WTC11 (cell line): ENCODE results near the gene GTF2H4. TPM values are rescaled to one million over a fixed set of nuclear protein-coding genes. Genes with fewer than 3 reads are reported as not detected.

ENCODE experiments used
- ATAC-seq: fragments of 200-7000 bp; cut with Tn5 transposase; 2 replicates; pipeline ENCODE4 v1.10.0; 2021; ENCODE audit warnings: mild to moderate bottlenecking, moderate library complexity
- CTCF ChIA-PET: fragments of 300-600 bp; sonication (Branson Sonifier 250); formaldehyde crosslinking; loops from one replicate; lab custom pipeline; 2021; ENCODE audit warnings: antibody characterized with exemption; lab: Charles Lee
- POLR2A ChIA-PET: fragments of 350-600 bp; sonication (Branson Sonifier 250); formaldehyde crosslinking; loops from one replicate; lab custom pipeline; 2021; ENCODE audit warnings: antibody characterized with exemption; lab: Charles Lee
- DNase-seq: peaks from one replicate; pipeline ENCODE4 v3.0.0; 2021; ENCODE audit warnings: low spot score
- H3K27ac Mint-ChIP-seq: 2 replicates; pipeline ENCODE4 v1.8.0; 2021; ENCODE audit warnings: mixed read lengths
- H3K27me3 Mint-ChIP-seq: 2 replicates; pipeline ENCODE4 v1.8.0; 2021; ENCODE audit warnings: low read depth, mild to moderate bottlenecking, moderate library complexity, mixed read lengths
- H3K36me3 Mint-ChIP-seq: 2 replicates; pipeline ENCODE4 v1.8.0; 2021; ENCODE audit warnings: mixed read lengths
- H3K4me1 Mint-ChIP-seq: 2 replicates; pipeline ENCODE4 v1.8.0; 2022; ENCODE audit warnings: mixed read lengths
- H3K4me3 Mint-ChIP-seq: 2 replicates; pipeline ENCODE4 v1.8.0; 2021; ENCODE audit warnings: mild to moderate bottlenecking, moderate library complexity, mixed read lengths
- H3K9me3 Mint-ChIP-seq: 2 replicates; pipeline ENCODE4 v1.8.0; 2021; ENCODE audit warnings: mixed read lengths
- ELF4 ChIP-seq: sonication (generic); formaldehyde crosslinking; IDR thresholded peaks from 2 replicates; pipeline ENCODE4 v1.8.1; 2022; ENCODE audit warnings: low read depth, mild to moderate bottlenecking, moderate library complexity, missing genetic modification reagents
- ETV6 ChIP-seq: sonication (generic); formaldehyde crosslinking; IDR thresholded peaks from 2 replicates; pipeline ENCODE4 v1.8.1; 2022; ENCODE audit warnings: mild to moderate bottlenecking, missing genetic modification reagents
- FOXJ3 ChIP-seq: sonication (generic); formaldehyde crosslinking; IDR thresholded peaks from 2 replicates; pipeline ENCODE4 v1.9.0; 2021; ENCODE audit warnings: missing genetic modification reagents, mild to moderate bottlenecking, borderline replicate concordance
- FOXP1 ChIP-seq: sonication (generic); formaldehyde crosslinking; IDR thresholded peaks from 2 replicates; pipeline ENCODE4 v1.8.0; 2022; ENCODE audit warnings: missing genetic modification reagents, mild to moderate bottlenecking, moderate library complexity, borderline replicate concordance
- GABPB1 ChIP-seq: sonication (generic); formaldehyde crosslinking; IDR thresholded peaks from 2 replicates; pipeline ENCODE4 v1.8.1; 2023; ENCODE audit warnings: mild to moderate bottlenecking, missing genetic modification reagents
- IRF2 ChIP-seq: sonication (generic); formaldehyde crosslinking; IDR thresholded peaks from 2 replicates; pipeline ENCODE4 v1.8.0; 2022; ENCODE audit warnings: low read depth, missing genetic modification reagents, borderline replicate concordance
- NFE2L1 ChIP-seq: sonication (generic); formaldehyde crosslinking; IDR thresholded peaks from 2 replicates; pipeline ENCODE4 v1.8.1; 2023; ENCODE audit warnings: missing genetic modification reagents
- NFYB ChIP-seq: sonication (generic); formaldehyde crosslinking; conservative IDR thresholded peaks from 2 replicates; pipeline ENCODE4 v1.8.0; 2022; ENCODE audit warnings: low read depth, missing genetic modification reagents
- NR3C1 ChIP-seq: sonication (generic); formaldehyde crosslinking; conservative IDR thresholded peaks from 2 replicates; pipeline ENCODE4 v1.8.1; 2023; ENCODE audit warnings: low read depth, mild to moderate bottlenecking, missing genetic modification reagents
- PRRX2 ChIP-seq: fragments of 250-450 bp; sonication (Bioruptor Pico); IDR thresholded peaks from 2 replicates; pipeline ENCODE4 v1.8.0; 2021; ENCODE audit warnings: mild to moderate bottlenecking
- RELA ChIP-seq: sonication (generic); formaldehyde crosslinking; IDR thresholded peaks from 2 replicates; pipeline ENCODE4 v1.8.1; 2022; ENCODE audit warnings: missing genetic modification reagents, mild to moderate bottlenecking, borderline replicate concordance
- SMAD4 ChIP-seq: sonication (generic); formaldehyde crosslinking; IDR thresholded peaks from 2 replicates; pipeline ENCODE4 v1.8.0; 2022; ENCODE audit warnings: mild to moderate bottlenecking, missing genetic modification reagents
- SOX15 ChIP-seq: fragments of 250-450 bp; sonication (Bioruptor Pico); IDR thresholded peaks from 2 replicates; pipeline ENCODE4 v1.9.0; 2021; ENCODE audit warnings: mild to moderate bottlenecking
- ZBTB21 ChIP-seq: sonication (generic); formaldehyde crosslinking; IDR thresholded peaks from 2 replicates; pipeline ENCODE4 v1.8.1; 2023; ENCODE audit warnings: mild to moderate bottlenecking, missing genetic modification reagents, borderline replicate concordance
- ZNF232 ChIP-seq: sonication (generic); formaldehyde crosslinking; IDR thresholded peaks from 2 replicates; pipeline ENCODE4 v1.8.0; 2022; ENCODE audit warnings: mild to moderate bottlenecking, missing genetic modification reagents
- ZNF263 ChIP-seq: sonication (generic); formaldehyde crosslinking; IDR thresholded peaks from 2 replicates; pipeline ENCODE4 v1.8.1; 2022; ENCODE audit warnings: low read depth, mild to moderate bottlenecking, moderate library complexity, missing genetic modification reagents
- ZNF317 ChIP-seq: sonication (generic); formaldehyde crosslinking; IDR thresholded peaks from 2 replicates; pipeline ENCODE4 v1.8.1; 2023; ENCODE audit warnings: low read depth, mild to moderate bottlenecking, moderate library complexity, missing genetic modification reagents, borderline replicate concordance
- total RNA-seq: library from RNA; stranded (reverse); gene quantifications from 3 replicates; pipeline ENCODE4 v1.2.3, GENCODE V29; 2021
- TF ChIP-seq, protein P1 (sequence below): sonication (generic); formaldehyde crosslinking; IDR thresholded peaks from 2 replicates; pipeline ENCODE4 v1.8.0; 2023; ENCODE audit warnings: missing genetic modification reagents
- TF ChIP-seq, protein P2 (sequence below): sonication (generic); formaldehyde crosslinking; IDR thresholded peaks from 2 replicates; pipeline ENCODE4 v1.8.1; 2022; ENCODE audit warnings: low read depth, mild to moderate bottlenecking, moderate library complexity, missing genetic modification reagents, borderline replicate concordance
- TF ChIP-seq, protein P3 (sequence below): sonication (generic); formaldehyde crosslinking; IDR thresholded peaks from 2 replicates; pipeline ENCODE4 v1.8.0; 2022; ENCODE audit warnings: mild to moderate bottlenecking, missing genetic modification reagents
- TF ChIP-seq, protein P4 (sequence below): sonication (generic); formaldehyde crosslinking; IDR thresholded peaks from 2 replicates; pipeline ENCODE4 v1.8.1; 2023; ENCODE audit warnings: mild to moderate bottlenecking, missing genetic modification reagents
- TF ChIP-seq, protein P5 (sequence below): fragments of 250-450 bp; sonication (Bioruptor Pico); IDR thresholded peaks from 2 replicates; pipeline ENCODE4 v1.8.0; 2021; ENCODE audit warnings: mild to moderate bottlenecking
- TF ChIP-seq, protein P6 (sequence below): sonication (generic); formaldehyde crosslinking; IDR thresholded peaks from 2 replicates; pipeline ENCODE4 v1.8.1; 2022; ENCODE audit warnings: missing genetic modification reagents, borderline replicate concordance
- TF ChIP-seq, protein P7 (sequence below): sonication (generic); formaldehyde crosslinking; conservative IDR thresholded peaks from 2 replicates; pipeline ENCODE4 v1.8.1; 2022; ENCODE audit warnings: mild to moderate bottlenecking, missing genetic modification reagents
- TF ChIP-seq, protein P8 (sequence below): sonication (generic); formaldehyde crosslinking; IDR thresholded peaks from 2 replicates; pipeline ENCODE4 v1.8.1; 2023; ENCODE audit warnings: mild to moderate bottlenecking, missing genetic modification reagents, borderline replicate concordance

The GTF2H4 gene
- total RNA-seq, 1 experiment from 2014 or later = 49.2 TPM

DNA sequence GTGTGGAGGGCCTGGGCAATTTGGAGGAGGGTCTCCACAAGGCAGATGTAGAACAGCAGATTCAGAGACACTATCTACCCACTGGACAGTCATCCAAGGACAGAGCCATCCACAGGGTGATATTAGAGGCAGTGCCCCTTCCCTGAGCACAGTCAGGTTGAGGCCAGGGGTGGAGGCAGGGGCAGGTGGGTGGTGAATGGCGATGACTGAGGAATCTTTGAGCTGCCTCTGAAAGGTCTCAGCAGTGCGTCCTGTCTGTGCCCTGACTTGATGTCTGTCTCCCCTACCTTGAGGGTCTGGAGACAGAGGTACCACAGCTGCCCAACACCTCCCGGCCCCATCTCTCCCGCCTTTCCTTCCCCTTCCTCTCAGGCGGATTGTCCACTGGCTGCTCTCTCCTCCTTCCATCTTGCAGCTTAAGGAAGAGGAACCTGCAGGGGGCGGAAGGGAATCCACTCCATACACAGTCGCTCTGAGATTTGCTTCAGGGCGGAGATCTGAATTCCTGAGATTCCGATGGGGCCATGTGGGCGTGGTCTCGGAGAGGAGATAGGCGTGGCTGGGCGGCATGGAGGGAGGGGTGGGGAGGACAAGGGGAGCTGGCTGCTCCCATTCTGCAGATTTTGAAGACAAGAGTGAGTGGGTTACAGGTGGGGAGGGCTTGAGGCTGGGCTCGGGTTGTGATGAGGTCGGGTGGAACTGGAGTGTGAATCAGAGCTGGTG, 34.5 kb downstream of the GTF2H4 start (continued):
- no peak for TF ChIP-seq NR3C1 (CRISPR knock-in tag)
- TF ChIP-seq FOXJ3 (CRISPR knock-in tag) = no peak
- TF ChIP-seq, protein P1, sequence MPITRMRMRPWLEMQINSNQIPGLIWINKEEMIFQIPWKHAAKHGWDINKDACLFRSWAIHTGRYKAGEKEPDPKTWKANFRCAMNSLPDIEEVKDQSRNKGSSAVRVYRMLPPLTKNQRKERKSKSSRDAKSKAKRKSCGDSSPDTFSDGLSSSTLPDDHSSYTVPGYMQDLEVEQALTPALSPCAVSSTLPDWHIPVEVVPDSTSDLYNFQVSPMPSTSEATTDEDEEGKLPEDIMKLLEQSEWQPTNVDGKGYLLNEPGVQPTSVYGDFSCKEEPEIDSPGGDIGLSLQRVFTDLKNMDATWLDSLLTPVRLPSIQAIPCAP (CRISPR knock-in tag) = no peak
- TF ChIP-seq ELF4 (CRISPR knock-in tag) = no peak
- TF ChIP-seq, protein P2, sequence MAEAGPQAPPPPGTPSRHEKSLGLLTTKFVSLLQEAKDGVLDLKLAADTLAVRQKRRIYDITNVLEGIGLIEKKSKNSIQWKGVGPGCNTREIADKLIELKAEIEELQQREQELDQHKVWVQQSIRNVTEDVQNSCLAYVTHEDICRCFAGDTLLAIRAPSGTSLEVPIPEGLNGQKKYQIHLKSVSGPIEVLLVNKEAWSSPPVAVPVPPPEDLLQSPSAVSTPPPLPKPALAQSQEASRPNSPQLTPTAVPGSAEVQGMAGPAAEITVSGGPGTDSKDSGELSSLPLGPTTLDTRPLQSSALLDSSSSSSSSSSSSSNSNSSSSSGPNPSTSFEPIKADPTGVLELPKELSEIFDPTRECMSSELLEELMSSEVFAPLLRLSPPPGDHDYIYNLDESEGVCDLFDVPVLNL = no peak
- TF ChIP-seq ZNF232 = no peak
- no peak for TF ChIP-seq SOX15
- no peak for TF ChIP-seq GABPB1 (CRISPR knock-in tag)
- peak; percentile 66; the same call in 1 of the 2 replicates for TF ChIP-seq ETV6 (CRISPR knock-in tag)
- TF ChIP-seq, protein P3, sequence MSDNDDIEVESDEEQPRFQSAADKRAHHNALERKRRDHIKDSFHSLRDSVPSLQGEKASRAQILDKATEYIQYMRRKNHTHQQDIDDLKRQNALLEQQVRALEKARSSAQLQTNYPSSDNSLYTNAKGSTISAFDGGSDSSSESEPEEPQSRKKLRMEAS = peak; percentile 41; the same call in 1 of the 2 replicates
- TF ChIP-seq, protein P4, sequence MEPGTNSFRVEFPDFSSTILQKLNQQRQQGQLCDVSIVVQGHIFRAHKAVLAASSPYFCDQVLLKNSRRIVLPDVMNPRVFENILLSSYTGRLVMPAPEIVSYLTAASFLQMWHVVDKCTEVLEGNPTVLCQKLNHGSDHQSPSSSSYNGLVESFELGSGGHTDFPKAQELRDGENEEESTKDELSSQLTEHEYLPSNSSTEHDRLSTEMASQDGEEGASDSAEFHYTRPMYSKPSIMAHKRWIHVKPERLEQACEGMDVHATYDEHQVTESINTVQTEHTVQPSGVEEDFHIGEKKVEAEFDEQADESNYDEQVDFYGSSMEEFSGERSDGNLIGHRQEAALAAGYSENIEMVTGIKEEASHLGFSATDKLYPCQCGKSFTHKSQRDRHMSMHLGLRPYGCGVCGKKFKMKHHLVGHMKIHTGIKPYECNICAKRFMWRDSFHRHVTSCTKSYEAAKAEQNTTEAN (CRISPR knock-in tag) = no peak
- TF ChIP-seq ZBTB21 (CRISPR knock-in tag) = no peak
- TF ChIP-seq, protein P5, sequence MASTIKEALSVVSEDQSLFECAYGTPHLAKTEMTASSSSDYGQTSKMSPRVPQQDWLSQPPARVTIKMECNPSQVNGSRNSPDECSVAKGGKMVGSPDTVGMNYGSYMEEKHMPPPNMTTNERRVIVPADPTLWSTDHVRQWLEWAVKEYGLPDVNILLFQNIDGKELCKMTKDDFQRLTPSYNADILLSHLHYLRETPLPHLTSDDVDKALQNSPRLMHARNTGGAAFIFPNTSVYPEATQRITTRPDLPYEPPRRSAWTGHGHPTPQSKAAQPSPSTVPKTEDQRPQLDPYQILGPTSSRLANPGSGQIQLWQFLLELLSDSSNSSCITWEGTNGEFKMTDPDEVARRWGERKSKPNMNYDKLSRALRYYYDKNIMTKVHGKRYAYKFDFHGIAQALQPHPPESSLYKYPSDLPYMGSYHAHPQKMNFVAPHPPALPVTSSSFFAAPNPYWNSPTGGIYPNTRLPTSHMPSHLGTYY = no peak

DNA sequence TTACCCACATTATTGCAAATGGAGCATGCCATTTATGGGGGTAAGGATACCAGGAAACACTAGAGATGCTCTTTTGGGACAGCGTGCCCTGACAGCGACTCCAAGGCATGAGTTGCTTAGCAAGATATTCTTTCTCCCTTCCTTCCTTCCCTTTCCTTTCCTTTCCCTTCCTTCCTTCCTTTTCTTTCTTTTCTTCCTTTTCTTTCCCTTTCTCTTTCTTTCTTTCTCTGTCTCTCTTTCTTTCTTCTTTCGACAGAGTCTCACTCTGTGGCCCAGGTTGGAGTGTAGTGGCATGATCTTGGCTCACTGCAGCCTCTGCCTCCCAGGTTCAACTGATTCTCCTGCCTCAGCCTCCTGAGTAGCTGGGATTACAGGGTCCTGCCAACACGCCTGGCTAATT, 36.0 kb downstream of the GTF2H4 start:
- ChIA-PET POLR2A (no interaction called here), CTCF (interaction anchor here (2.9 to 4.7 kb wide), 2 partner anchors 12 to 126 kb away, joined by 29 to 50 read pairs; no protein-coding TSS in a partner anchor)
- Mint-ChIP-seq H3K4me1 (peaks cover 36% of the 10 kb centered on the region), H3K36me3 (no peaks in the 10 kb centered on the region), H3K27me3 (peaks cover 3% of the 10 kb centered on the region), H3K4me3 (no peak overlapping the region), H3K9me3 (peaks cover 6% of the 10 kb centered on the region), H3K27ac (peak overlapping the region; percentile 15; the same call in 1 of the 2 replicates)
- ATAC-seq (no peak), DNase-seq (no peak)
- TF ChIP-seq PRRX2 (no peak), ZNF263 (no peak), SMAD4 (CRISPR knock-in tag) (no peak), IRF2 (CRISPR knock-in tag) (no peak), NFYB (CRISPR knock-in tag) (no peak), ZNF317 (CRISPR knock-in tag) (no peak), RELA (CRISPR knock-in tag) (no peak), NFE2L1 (no peak), FOXP1 (CRISPR knock-in tag) (no peak)
- TF ChIP-seq, protein P6, sequence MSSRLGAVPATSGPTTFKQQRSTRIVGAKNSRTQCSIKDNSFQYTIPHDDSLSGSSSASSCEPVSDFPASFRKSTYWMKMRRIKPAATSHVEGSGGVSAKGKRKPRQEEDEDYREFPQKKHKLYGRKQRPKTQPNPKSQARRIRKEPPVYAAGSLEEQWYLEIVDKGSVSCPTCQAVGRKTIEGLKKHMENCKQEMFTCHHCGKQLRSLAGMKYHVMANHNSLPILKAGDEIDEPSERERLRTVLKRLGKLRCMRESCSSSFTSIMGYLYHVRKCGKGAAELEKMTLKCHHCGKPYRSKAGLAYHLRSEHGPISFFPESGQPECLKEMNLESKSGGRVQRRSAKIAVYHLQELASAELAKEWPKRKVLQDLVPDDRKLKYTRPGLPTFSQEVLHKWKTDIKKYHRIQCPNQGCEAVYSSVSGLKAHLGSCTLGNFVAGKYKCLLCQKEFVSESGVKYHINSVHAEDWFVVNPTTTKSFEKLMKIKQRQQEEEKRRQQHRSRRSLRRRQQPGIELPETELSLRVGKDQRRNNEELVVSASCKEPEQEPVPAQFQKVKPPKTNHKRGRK (CRISPR knock-in tag) = no peak
- TF ChIP-seq, protein P7, sequence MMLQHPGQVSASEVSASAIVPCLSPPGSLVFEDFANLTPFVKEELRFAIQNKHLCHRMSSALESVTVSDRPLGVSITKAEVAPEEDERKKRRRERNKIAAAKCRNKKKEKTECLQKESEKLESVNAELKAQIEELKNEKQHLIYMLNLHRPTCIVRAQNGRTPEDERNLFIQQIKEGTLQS (CRISPR knock-in tag) = no peak
- TF ChIP-seq, protein P8, sequence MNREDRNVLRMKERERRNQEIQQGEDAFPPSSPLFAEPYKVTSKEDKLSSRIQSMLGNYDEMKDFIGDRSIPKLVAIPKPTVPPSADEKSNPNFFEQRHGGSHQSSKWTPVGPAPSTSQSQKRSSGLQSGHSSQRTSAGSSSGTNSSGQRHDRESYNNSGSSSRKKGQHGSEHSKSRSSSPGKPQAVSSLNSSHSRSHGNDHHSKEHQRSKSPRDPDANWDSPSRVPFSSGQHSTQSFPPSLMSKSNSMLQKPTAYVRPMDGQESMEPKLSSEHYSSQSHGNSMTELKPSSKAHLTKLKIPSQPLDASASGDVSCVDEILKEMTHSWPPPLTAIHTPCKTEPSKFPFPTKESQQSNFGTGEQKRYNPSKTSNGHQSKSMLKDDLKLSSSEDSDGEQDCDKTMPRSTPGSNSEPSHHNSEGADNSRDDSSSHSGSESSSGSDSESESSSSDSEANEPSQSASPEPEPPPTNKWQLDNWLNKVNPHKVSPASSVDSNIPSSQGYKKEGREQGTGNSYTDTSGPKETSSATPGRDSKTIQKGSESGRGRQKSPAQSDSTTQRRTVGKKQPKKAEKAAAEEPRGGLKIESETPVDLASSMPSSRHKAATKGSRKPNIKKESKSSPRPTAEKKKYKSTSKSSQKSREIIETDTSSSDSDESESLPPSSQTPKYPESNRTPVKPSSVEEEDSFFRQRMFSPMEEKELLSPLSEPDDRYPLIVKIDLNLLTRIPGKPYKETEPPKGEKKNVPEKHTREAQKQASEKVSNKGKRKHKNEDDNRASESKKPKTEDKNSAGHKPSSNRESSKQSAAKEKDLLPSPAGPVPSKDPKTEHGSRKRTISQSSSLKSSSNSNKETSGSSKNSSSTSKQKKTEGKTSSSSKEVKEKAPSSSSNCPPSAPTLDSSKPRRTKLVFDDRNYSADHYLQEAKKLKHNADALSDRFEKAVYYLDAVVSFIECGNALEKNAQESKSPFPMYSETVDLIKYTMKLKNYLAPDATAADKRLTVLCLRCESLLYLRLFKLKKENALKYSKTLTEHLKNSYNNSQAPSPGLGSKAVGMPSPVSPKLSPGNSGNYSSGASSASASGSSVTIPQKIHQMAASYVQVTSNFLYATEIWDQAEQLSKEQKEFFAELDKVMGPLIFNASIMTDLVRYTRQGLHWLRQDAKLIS (CRISPR knock-in tag) = no peak
